Omental fat pad (tissue), 4 donors: Measurements from ENCODE around the gene ANK3. TPM values are rescaled to one million over a fixed set of nuclear protein-coding genes. Genes with fewer than 3 reads are reported as not detected.

Experiments used
- ATAC-seq: fragments of 150-250 bp; one replicate; pipeline ENCODE4 v1.9.1; 2016; ENCODE audit warnings: mild to moderate bottlenecking, moderate library complexity; ENCODE audit not compliant: low FRiP score
- DNase-seq: peaks from one replicate; pipeline ENCODE4 v3.0.0-alpha.2; 2019; ENCODE audit warnings: low spot score
- total RNA-seq, 4 donors: library from RNA; depleted of rRNA; stranded (reverse); fragments of >200 nt; gene quantifications; one replicate each; pipeline ENCODE4 v1.1.0, GENCODE V29; 2016
- TF ChIP-seq, protein P1 (sequence below), 3 donors: fragments of 450-650 bp; IDR thresholded peaks; one replicate each; pipeline ENCODE4 v1.5.1; 2016 to 2017; ENCODE audit warnings: antibody characterized with exemption in 3 of 3, mild to moderate bottlenecking in 3 of 3, moderate library complexity in 2 of 3

The ANK3 gene
- total RNA-seq, 4 donors from 2014 or later: 10.5 to 22.5 (median 13.3) TPM

GRCh38 chr10:60182691-60183090, 207.0 kb downstream of the ANK3 start:
- TF ChIP-seq, protein P1, sequence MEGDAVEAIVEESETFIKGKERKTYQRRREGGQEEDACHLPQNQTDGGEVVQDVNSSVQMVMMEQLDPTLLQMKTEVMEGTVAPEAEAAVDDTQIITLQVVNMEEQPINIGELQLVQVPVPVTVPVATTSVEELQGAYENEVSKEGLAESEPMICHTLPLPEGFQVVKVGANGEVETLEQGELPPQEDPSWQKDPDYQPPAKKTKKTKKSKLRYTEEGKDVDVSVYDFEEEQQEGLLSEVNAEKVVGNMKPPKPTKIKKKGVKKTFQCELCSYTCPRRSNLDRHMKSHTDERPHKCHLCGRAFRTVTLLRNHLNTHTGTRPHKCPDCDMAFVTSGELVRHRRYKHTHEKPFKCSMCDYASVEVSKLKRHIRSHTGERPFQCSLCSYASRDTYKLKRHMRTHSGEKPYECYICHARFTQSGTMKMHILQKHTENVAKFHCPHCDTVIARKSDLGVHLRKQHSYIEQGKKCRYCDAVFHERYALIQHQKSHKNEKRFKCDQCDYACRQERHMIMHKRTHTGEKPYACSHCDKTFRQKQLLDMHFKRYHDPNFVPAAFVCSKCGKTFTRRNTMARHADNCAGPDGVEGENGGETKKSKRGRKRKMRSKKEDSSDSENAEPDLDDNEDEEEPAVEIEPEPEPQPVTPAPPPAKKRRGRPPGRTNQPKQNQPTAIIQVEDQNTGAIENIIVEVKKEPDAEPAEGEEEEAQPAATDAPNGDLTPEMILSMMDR (IDR thresholded peaks at IDR 0.05): no peak
- DNase-seq (no peak), ATAC-seq (no peak)

DNA sequence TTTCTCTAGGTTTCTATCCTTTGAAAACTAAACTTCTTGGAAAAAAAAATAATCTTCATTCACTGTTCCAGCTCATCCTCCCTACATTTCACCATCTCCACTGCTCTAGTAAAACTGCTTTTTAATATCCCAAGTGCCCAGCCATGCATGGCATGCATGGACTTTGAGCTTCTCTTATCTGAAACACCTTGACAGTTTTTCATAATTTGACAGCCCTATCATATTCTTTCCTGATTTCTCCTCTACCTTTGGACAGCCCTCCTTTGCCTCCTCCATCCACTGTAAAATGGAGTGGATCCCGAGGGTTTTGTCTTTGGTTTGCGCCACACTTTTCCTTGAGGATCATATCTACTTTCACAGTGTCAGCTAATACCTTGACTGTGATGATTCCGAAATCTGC, 212.8 kb downstream of the ANK3 start:
- DNase-seq (no peak), ATAC-seq (no peak)
- TF ChIP-seq, protein P1 (IDR thresholded peaks at IDR 0.05): no peak

- TF ChIP-seq, protein P1 (IDR thresholded peaks at IDR 0.05): no peak
- no peak for ATAC-seq
- DNase-seq: no peak
These were observed 214.2 kb downstream of the ANK3 start for GRCh38 chr10:60175441-60175971.

- ATAC-seq (no peak), DNase-seq (no peak)
- TF ChIP-seq, protein P1 (IDR thresholded peaks at IDR 0.05): no peak
These were observed 217.2 kb downstream of the ANK3 start for GRCh38 chr10:60172363-60172990.

DNA sequence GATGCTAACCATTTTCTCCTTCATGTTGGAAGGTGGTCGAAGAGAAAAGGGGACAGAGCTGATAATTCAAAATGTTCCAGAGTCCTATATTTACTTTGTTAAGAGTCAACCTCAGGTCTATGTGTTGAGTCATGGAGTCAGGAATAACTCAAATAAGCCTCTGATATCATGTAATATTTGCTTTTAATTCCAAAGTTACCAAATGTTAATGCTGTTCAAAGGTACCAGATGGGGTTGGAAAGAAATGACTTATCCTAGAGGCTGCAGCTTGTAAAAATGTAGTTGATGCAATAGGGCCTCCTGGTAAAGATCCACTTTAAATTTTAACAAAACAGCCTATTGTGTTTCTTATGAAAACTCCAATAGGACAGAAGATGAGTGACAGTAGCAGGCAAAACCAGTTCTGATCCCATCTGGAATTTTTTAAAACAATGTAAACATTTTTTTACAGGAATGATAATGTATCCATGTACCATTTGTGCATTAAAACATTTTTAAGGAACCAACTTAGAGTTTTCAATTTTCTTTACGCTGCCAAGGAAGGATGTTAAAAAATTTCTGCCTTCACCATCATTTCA, 218.2 kb downstream of the ANK3 start:
- no peak for ATAC-seq
- TF ChIP-seq, protein P1 (IDR thresholded peaks at IDR 0.05): no peak

DNA sequence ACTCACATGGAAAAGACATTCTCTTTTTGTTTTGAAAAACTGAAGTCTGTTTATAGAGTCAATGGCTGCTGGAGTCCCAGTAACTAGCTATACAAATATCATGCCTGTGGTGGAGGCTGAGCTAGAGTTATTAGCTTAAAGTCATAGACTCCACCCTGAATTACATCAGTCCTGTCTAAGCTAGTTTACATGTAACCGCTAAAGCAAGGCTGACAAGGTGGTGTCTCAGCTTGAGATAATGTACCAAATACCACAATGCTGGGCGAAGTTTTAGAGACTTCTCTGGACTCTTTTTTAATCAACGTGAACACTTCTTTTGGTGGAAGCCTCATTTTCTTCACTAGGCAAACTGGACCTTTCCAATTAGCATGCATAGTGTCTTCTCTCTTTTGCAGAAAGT, 219.4 kb downstream of the ANK3 start:
- TF ChIP-seq, protein P1 (IDR thresholded peaks at IDR 0.05): no peak
- ATAC-seq (no peak), DNase-seq (no peak)

More for the DNA sequence above, 218.2 kb downstream of the ANK3 start:
- no peak for DNase-seq

GRCh38 chr10:60169111-60169510, 220.6 kb downstream of the ANK3 start:
- DNase-seq (no peak), ATAC-seq (no peak)
- TF ChIP-seq, protein P1 (IDR thresholded peaks at IDR 0.05): no peak
